ENCODE data around the gene ZNF682. TPM values are rescaled to one million over a fixed set of nuclear protein-coding genes. Genes with fewer than 3 reads are reported as not detected.
"Not testable (repeated sequence)": the region's sequence is repeated elsewhere in the genome, so short reads cannot be mapped to it uniquely, and the experiment has no call there.

Gene ZNF682
- total RNA-seq, 2 donors from 2014 or later = 15.7 to 22.6 TPM

- Mint-ChIP-seq H3K4me3 (peak overlapping the region; percentile 94), H3K36me3 (peaks cover 7% of the 10 kb centered on the region), H3K27me3 (no peaks in the 10 kb centered on the region), H3K27ac (peak overlapping the region; percentile 79 to 87), H3K4me1 (ENCODE audit: low read depth in 2 of 2) (peaks cover 7 to 13% of the 10 kb centered on the region in 2 donors), H3K9me3 (peaks cover 7% of the 10 kb centered on the region)
- DNase-seq (ENCODE audit: low spot score) (peak; percentile 74), ATAC-seq (peak; percentile 93 to 94)
These were observed 12.8 kb upstream of the ZNF682 start for GRCh38 chr19:20051841-20052768.

DNA sequence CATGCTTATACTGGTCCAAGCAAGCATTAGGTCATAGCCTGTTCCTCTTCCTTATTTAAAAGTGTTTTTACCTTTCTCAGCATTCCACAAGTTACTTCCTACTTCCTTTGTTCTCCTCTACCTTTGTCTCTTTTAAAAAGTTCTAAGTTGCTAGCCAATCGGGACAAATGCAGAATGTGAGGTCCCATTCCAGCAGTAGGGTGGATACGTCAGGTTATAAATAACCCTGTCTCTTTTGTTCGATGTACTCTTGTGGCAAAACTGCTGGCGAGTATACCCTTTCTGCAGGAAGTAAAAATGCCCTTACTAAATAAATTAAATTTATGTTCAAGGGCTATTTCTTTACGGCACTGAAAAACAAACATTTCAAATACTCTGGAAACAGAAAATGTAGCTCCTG is 6.4 kb upstream of the ZNF682 start:
- H3K36me3 Mint-ChIP-seq; ATAC-seq; H3K4me1 Mint-ChIP-seq (ENCODE audit: low read depth in 2 of 2); H3K4me3 Mint-ChIP-seq; DNase-seq (ENCODE audit: low spot score); H3K27ac Mint-ChIP-seq; H3K9me3 Mint-ChIP-seq: not testable (repeated sequence)
- peaks cover 7 to 10% of the 10 kb centered on the region in 2 donors for H3K27me3 Mint-ChIP-seq

DNA sequence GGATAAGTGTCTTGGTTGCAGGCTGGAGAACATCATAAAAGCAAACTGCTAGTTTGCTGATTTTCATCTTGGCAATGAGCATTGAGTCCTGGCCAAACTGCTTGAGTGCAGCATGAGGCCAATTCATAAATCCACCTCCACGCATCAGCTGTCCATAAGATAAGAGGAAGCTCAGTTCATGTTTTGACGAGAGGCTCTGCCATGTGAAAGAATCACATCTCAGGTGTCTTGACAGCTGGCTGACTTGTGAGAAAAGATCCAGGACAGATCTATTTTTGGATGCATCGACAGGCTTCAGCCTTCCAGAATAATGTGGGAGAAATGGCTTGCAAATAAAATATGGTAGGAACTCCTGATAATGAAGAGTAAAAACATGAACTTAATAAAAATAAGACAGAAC is 5.4 kb upstream of the ZNF682 start:
- H3K4me3 Mint-ChIP-seq = no peak overlapping the region
- no peaks in the 10 kb centered on the region for H3K36me3 Mint-ChIP-seq
- H3K27ac Mint-ChIP-seq = no peak overlapping the region
- peaks cover 7 to 10% of the 10 kb centered on the region in 2 donors for H3K27me3 Mint-ChIP-seq
- ATAC-seq = no peak
- no peaks in the 10 kb centered on the region for H3K4me1 Mint-ChIP-seq (ENCODE audit: low read depth in 2 of 2)
- H3K9me3 Mint-ChIP-seq = no peaks in the 10 kb centered on the region
- DNase-seq (ENCODE audit: low spot score) = no peak

DNA sequence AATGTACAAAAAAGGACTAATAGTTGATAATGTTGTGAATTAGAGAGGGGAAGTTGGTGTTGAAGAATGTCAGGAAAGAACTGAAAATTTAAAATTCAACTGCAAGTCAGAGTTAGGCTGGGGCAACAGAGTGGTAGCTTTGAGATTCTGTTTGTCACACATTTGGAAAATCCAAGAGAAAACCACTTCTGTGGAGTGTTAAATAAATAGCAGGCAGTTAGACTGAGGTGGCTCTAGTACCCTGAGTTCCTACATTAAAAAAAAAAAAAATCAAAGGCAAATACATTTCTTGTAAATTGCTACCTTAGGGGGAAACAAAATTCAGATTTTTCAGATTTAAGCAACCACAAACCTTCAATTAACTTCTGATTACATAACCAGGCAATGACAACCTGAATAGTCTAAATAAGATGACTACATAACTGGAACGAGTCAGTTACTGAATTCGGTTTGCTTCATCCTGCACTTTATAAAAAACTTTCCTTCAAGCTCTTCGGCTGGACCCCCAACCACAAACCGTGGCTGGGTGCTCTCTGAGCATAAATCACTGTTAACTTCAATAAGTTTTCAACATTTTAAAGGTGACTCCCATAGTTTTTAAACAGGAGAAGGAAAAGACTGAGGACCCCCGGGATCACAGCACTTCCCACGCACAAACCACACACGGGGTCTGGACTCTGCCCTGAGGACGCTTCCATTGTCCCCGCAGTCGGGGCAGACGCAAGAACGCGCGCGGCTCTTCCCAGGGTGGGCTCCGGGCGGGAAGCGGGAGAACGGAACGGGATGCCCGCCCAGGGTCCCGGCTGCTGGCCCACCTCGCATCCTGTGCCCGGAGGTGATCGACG is 725 bp downstream of the ZNF682 start:
- peaks cover 9 to 10% of the 10 kb centered on the region in 2 donors for H3K4me1 Mint-ChIP-seq (ENCODE audit: low read depth in 2 of 2)
- H3K9me3 Mint-ChIP-seq = no peaks in the 10 kb centered on the region
- peak overlapping the region; percentile 98 for H3K4me3 Mint-ChIP-seq
- peak overlapping the region; percentile 82 to 88 for H3K27ac Mint-ChIP-seq
- DNase-seq (ENCODE audit: low spot score) = no peak
- no peaks in the 10 kb centered on the region for H3K27me3 Mint-ChIP-seq
- H3K36me3 Mint-ChIP-seq = no peaks in the 10 kb centered on the region
- ATAC-seq = no peak

- no peak for ATAC-seq
- H3K9me3 Mint-ChIP-seq = no peaks in the 10 kb centered on the region
These were observed 3.4 kb downstream of the ZNF682 start for GRCh38 chr19:20035935-20036334.

GRCh38 chr19:20028611-20029010 is 10.7 kb downstream of the ZNF682 start:
- Mint-ChIP-seq H3K27ac (no peak overlapping the region), H3K9me3 (no peaks in the 10 kb centered on the region), H3K4me3 (no peak overlapping the region), H3K4me1 (ENCODE audit: low read depth in 2 of 2) (no peaks in the 10 kb centered on the region), H3K27me3 (no peaks in the 10 kb centered on the region), H3K36me3 (no peaks in the 10 kb centered on the region)
- DNase-seq (ENCODE audit: low spot score) (no peak), ATAC-seq (no peak)

More at GRCh38 chr19:20035935-20036334, 3.4 kb downstream of the ZNF682 start:
- Mint-ChIP-seq H3K4me1 (ENCODE audit: low read depth in 2 of 2) (peaks cover 9 to 10% of the 10 kb centered on the region in 2 donors), H3K27ac (no peak overlapping the region), H3K36me3 (no peaks in the 10 kb centered on the region), H3K27me3 (no peaks in the 10 kb centered on the region), H3K4me3 (no peak overlapping the region)
- DNase-seq (ENCODE audit: low spot score) = no peak

GRCh38 chr19:20005741-20006140 is 33.6 kb downstream of the ZNF682 start:
- no peak for DNase-seq (ENCODE audit: low spot score)
- ATAC-seq = no peak
- H3K27ac Mint-ChIP-seq = no peak overlapping the region
- H3K9me3 Mint-ChIP-seq = peaks cover 17% of the 10 kb centered on the region
- no peak overlapping the region for H3K4me3 Mint-ChIP-seq
- H3K4me1 Mint-ChIP-seq (ENCODE audit: low read depth in 2 of 2) = peaks cover 0 to 3% of the 10 kb centered on the region in 2 donors
- H3K27me3 Mint-ChIP-seq = no peaks in the 10 kb centered on the region
- peaks cover 53% of the 10 kb centered on the region for H3K36me3 Mint-ChIP-seq

- H3K27ac Mint-ChIP-seq = no peak overlapping the region
- H3K36me3 Mint-ChIP-seq = peaks cover 6% of the 10 kb centered on the region
- H3K27me3 Mint-ChIP-seq = no peaks in the 10 kb centered on the region
- ATAC-seq = peak in 1 of 2 donors; percentile 61
- H3K9me3 Mint-ChIP-seq = peaks cover 3% of the 10 kb centered on the region
- DNase-seq (ENCODE audit: low spot score) = peak; percentile 61
- H3K4me3 Mint-ChIP-seq = no peak overlapping the region
- no peaks in the 10 kb centered on the region for H3K4me1 Mint-ChIP-seq (ENCODE audit: low read depth in 2 of 2)
These were observed 41.5 kb downstream of the ZNF682 start for GRCh38 chr19:19997656-19998268.

DNA sequence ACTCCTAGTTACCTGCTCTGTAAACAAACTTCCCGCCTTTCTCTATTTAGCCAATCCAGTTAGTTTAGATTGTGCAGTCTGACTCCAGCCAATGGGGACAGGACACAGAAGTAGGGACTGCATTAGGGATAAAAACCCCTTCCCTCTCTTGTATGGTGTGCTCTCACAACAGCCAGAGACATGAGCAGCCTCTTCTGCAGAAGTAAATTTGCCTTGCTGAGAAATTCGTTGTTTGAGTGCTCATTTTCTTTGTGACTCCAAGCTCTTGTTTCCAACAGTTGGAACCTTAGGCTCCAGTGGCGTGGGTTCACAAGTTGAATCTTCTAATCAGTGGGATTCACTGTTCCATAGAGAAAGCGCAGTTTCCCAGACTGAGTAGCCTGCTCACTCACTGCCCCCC is 72.4 kb downstream of the ZNF682 start:
- Mint-ChIP-seq H3K27ac (no peak overlapping the region), H3K4me3 (no peak overlapping the region), H3K9me3 (peaks cover 24% of the 10 kb centered on the region), H3K4me1 (ENCODE audit: low read depth in 2 of 2) (no peaks in the 10 kb centered on the region), H3K36me3 (peaks cover 31% of the 10 kb centered on the region), H3K27me3 (no peaks in the 10 kb centered on the region)
- DNase-seq (ENCODE audit: low spot score) (no peak), ATAC-seq (no peak)

- H3K4me1 Mint-ChIP-seq (ENCODE audit: low read depth in 2 of 2); DNase-seq (ENCODE audit: low spot score); ATAC-seq: not testable (repeated sequence)
These were observed 73.2 kb downstream of the ZNF682 start for GRCh38 chr19:19966126-19966525.

GRCh38 chr19:19964416-19964815 is 74.9 kb downstream of the ZNF682 start:
- H3K36me3 Mint-ChIP-seq = peaks cover 30% of the 10 kb centered on the region
- no peak for DNase-seq (ENCODE audit: low spot score)
- no peak overlapping the region for H3K4me3 Mint-ChIP-seq
- no peaks in the 10 kb centered on the region for H3K27me3 Mint-ChIP-seq
- ATAC-seq = no peak
- H3K9me3 Mint-ChIP-seq = peaks cover 21% of the 10 kb centered on the region
- no peaks in the 10 kb centered on the region for H3K4me1 Mint-ChIP-seq (ENCODE audit: low read depth in 2 of 2)
- no peak overlapping the region for H3K27ac Mint-ChIP-seq

More at GRCh38 chr19:19966126-19966525, 73.2 kb downstream of the ZNF682 start:
- peaks cover 24% of the 10 kb centered on the region for H3K9me3 Mint-ChIP-seq
- H3K36me3 Mint-ChIP-seq = peaks cover 31% of the 10 kb centered on the region
- H3K27me3 Mint-ChIP-seq, H3K4me3 Mint-ChIP-seq, H3K27ac Mint-ChIP-seq: not testable (repeated sequence)

DNA sequence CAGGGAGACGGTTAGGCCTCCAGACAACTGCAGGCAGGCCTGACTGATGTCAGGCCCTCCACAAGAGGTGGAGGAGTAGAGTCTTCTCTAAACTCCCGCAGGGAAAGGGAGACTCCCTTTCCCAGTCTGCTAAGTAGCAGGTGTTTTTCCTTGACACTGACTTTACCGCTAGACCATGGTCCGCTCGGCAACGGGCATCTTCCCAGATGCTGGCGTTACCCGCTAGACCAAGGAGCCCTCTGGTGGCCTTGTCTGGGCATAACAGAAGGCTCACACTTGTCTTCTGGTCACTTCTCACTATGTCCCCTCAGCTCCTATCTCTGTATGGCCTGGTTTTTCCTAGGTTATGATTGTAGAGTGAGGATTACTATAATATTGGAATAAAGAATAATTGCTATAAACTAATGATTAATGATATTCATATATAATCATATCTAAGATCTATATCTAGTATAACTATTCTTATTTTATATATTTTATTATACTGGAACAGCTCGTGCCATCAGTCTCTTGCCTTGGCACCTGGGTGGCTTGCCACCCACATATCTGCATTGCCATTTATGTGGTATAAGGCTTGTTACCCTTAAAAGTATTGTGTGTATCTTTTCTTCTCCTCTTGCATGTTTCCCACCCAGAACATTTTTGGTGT is 80.0 kb downstream of the ZNF682 start:
- H3K27ac Mint-ChIP-seq; ATAC-seq; H3K4me1 Mint-ChIP-seq (ENCODE audit: low read depth in 2 of 2): not testable (repeated sequence)

GRCh38 chr19:19957766-19958165 is 81.5 kb downstream of the ZNF682 start:
- H3K27ac Mint-ChIP-seq; H3K36me3 Mint-ChIP-seq; H3K27me3 Mint-ChIP-seq; H3K4me3 Mint-ChIP-seq; ATAC-seq; H3K4me1 Mint-ChIP-seq (ENCODE audit: low read depth in 2 of 2); H3K9me3 Mint-ChIP-seq; DNase-seq (ENCODE audit: low spot score): not testable (repeated sequence)

More for the DNA sequence above, 80.0 kb downstream of the ZNF682 start:
- DNase-seq (ENCODE audit: low spot score) = peak; percentile 65
- not testable (repeated sequence) for H3K27me3 Mint-ChIP-seq, H3K36me3 Mint-ChIP-seq, H3K4me3 Mint-ChIP-seq, H3K9me3 Mint-ChIP-seq

Data from natural killer cell treated with Interleukin-12 subunit alpha and Interleukin-12 subunit beta and Interleukin-15 and Interleukin-18, amount 100 ng/mL, for 72 hours (primary cell).